Ovary (tissue), 3 donors: ENCODE data around the gene WDR37.
"Not testable (repeated sequence)": the region's sequence is repeated elsewhere in the genome, so short reads cannot be mapped to it uniquely, and the experiment has no call there.

Experiments used
- CTCF ChIP-seq, 3 donors: fragments of 450-650 bp in 2 of 3; fragments of 200-600 bp in 1 of 3; IDR thresholded peaks; one replicate each; pipeline versions ENCODE4 v1.5.1 to v1.8.0; 2016 to 2022; ENCODE audit warnings: antibody characterized with exemption in 3 of 3, mild to moderate bottlenecking in 1 of 3
- EP300 ChIP-seq: sonication (generic); formaldehyde crosslinking; IDR thresholded peaks from one replicate; pipeline ENCODE4 v1.6.1; 2017; ENCODE audit warnings: antibody characterized with exemption
- POLR2A ChIP-seq: fragments of 450-650 bp; IDR thresholded peaks from one replicate; pipeline ENCODE4 v1.6.1; 2017; ENCODE audit warnings: antibody characterized with exemption, mild to moderate bottlenecking, moderate library complexity
- donor health status: DM: no; HTN: no; CAD: no.

GRCh38 chr10:1038769-1039168 lies 17.4 kb upstream of the WDR37 start:
- not testable (repeated sequence) for TF ChIP-seq CTCF (IDR thresholded peaks at IDR 0.05); POLR2A; EP300
